ENCODE measurements around the gene LRRC59. TPM values are rescaled to one million over a fixed set of nuclear protein-coding genes. Genes with fewer than 3 reads are reported as not detected.

The LRRC59 gene
- total and polyA plus RNA-seq, 2 of the 13 experiments (the other 11 are each of a cell fraction or from before 2014, with no cell fraction given), result 87.3 to 222 TPM

GRCh38 chr17:50425682-50426471 lies 28.6 kb upstream of the LRRC59 start, which contains the start of gene ACSF2 (continued):
- TF ChIP-seq ZNF350 (CRISPR knock-in tag; IDR thresholded peaks at IDR 0.05; ENCODE audit: borderline replicate concordance, low read depth) (peak; percentile 67; the same call in 1 of the 2 replicates), MAZ (IDR thresholded peaks at IDR 0.05; ENCODE audit: borderline replicate concordance, low read depth, low read length) (peak; percentile 23; the same call in 1 of the 2 replicates), MAZ (CRISPR knock-in tag; IDR thresholded peaks at IDR 0.05; ENCODE audit: low read depth) (peak; percentile 9; the same call in 1 of the 2 replicates), ZNF501 (CRISPR knock-in tag; IDR thresholded peaks at IDR 0.05) (peak; percentile 63; the same call in 1 of the 2 replicates), CREB1 (IDR thresholded peaks at IDR 0.05) (no peak), CREB1 (CRISPR knock-in tag; IDR thresholded peaks at IDR 0.05) (no peak), YY1 (IDR thresholded peaks at IDR 0.05; ENCODE audit: insufficient read depth, insufficient replicate concordance, low read depth, low read length) (peak; percentile 82), ZNF800 (CRISPR knock-in tag; IDR thresholded peaks at IDR 0.05) (no peak), ZNF280B (CRISPR knock-in tag; IDR thresholded peaks at IDR 0.05; ENCODE audit: borderline replicate concordance) (no peak), ZNF883 (CRISPR knock-in tag; IDR thresholded peaks at IDR 0.05; ENCODE audit: not compliant biosample characterization) (peak; percentile 68), ZNF432 (CRISPR knock-in tag; IDR thresholded peaks at IDR 0.05; ENCODE audit: borderline replicate concordance) (no peak), NFIB (CRISPR knock-in tag; IDR thresholded peaks at IDR 0.05; ENCODE audit: borderline replicate concordance) (no peak), DMAP1 (CRISPR knock-in tag; IDR thresholded peaks at IDR 0.05) (peak; percentile 31; the same call in 1 of the 2 replicates), TRAFD1 (CRISPR knock-in tag; IDR thresholded peaks at IDR 0.05; ENCODE audit: borderline replicate concordance) (peak; percentile 36; the same call in 1 of the 2 replicates), ZNF451 (CRISPR knock-in tag; IDR thresholded peaks at IDR 0.05) (peak; percentile 5; the same call in 1 of the 2 replicates), CENPT (CRISPR knock-in tag; IDR thresholded peaks at IDR 0.05; ENCODE audit: low read depth) (no peak), FOXA1 (IDR thresholded peaks at IDR 0.05) (no peak), FOXA1 (CRISPR knock-in tag; IDR thresholded peaks at IDR 0.05) (no peak; the same call in 1 of the 2 replicates), ETV5 (CRISPR knock-in tag; IDR thresholded peaks at IDR 0.05; ENCODE audit: borderline replicate concordance) (no peak), KLF16 (CRISPR knock-in tag; IDR thresholded peaks at IDR 0.05) (peak in 1 of 2 experiments; percentile 70; a peak in 2 of 4 replicates), KDM2A (CRISPR knock-in tag; IDR thresholded peaks at IDR 0.05; ENCODE audit: borderline replicate concordance, low read depth) (peak; percentile 59), CENPBD1 (CRISPR knock-in tag; IDR thresholded peaks at IDR 0.05; ENCODE audit: borderline replicate concordance, low read depth) (no peak), ARHGAP35 (CRISPR knock-in tag; IDR thresholded peaks at IDR 0.05; ENCODE audit: borderline replicate concordance) (no peak; the same call in 1 of the 2 replicates), ZNF619 (CRISPR knock-in tag; IDR thresholded peaks at IDR 0.05) (0 out of 2 replicates have a peak, but pooled peaks have one; percentile 22)

Measured in HepG2 (cell line).